ENCODE data around the gene ZSWIM1. TPM values are rescaled to one million over a fixed set of nuclear protein-coding genes. Genes with fewer than 3 reads are reported as not detected.

ZSWIM1 gene
- total and polyA plus RNA-seq, 2 of the 13 experiments (the other 11 are each of a cell fraction or from before 2014, with no cell fraction given) = 9.5 to 11.7 TPM

DNA sequence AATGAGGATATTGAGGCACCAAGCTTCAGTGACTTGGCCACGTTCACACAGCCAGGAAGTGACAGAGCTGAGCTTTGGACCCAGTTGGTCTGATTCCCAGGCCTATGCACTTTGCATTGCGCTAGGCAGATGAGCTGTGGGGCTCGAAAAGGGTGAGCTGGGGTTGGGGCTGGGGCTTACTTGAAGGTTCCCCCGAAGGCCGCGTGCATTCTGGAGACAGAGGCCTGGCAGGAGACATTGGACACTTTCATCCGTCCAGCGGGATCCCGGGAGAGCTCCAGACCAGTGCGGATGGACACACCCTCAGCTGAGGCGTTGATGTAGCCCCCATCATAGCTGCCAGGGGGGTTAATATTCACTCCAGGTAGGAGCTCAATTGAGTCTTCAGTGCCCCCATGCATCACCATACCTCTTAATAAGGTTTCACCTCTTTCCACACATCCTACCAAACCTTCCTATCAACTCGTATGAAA is 28.3 kb downstream of the ZSWIM1 start (continued):
- TF ChIP-seq ATF6 (CRISPR knock-in tag; conservative IDR thresholded peaks at IDR 0.05) (0 out of 2 replicates have a peak, but pooled peaks have one; percentile 69), ZNF232 (CRISPR knock-in tag; IDR thresholded peaks at IDR 0.05; ENCODE audit: borderline replicate concordance) (peak; percentile 54; the same call in 1 of the 2 replicates), JUNB (CRISPR knock-in tag; IDR thresholded peaks at IDR 0.05; ENCODE audit: borderline replicate concordance) (no peak), ZNF788 (CRISPR knock-in tag; IDR thresholded peaks at IDR 0.05; ENCODE audit: borderline replicate concordance) (peak; percentile 49; the same call in 1 of the 2 replicates), ZNF451 (CRISPR knock-in tag; IDR thresholded peaks at IDR 0.05) (no peak), RXRB (CRISPR knock-in tag; IDR thresholded peaks at IDR 0.05; ENCODE audit: borderline replicate concordance) (peak; percentile 71; the same call in 1 of the 2 replicates), TOE1 (CRISPR knock-in tag; IDR thresholded peaks at IDR 0.05) (no peak), TCF7L2 (IDR thresholded peaks at IDR 0.05; ENCODE audit: low read depth, low read length) (no peak), ARID5B (CRISPR knock-in tag; IDR thresholded peaks at IDR 0.05) (peak; percentile 71), SUZ12 (IDR thresholded peaks at IDR 0.05; ENCODE audit: low read depth, low read length) (no peak), GLI4 (CRISPR knock-in tag; IDR thresholded peaks at IDR 0.05; ENCODE audit: borderline replicate concordance) (no peak), ATF5 (CRISPR knock-in tag; IDR thresholded peaks at IDR 0.05; ENCODE audit: low read depth) (no peak), ZNF343 (CRISPR knock-in tag; IDR thresholded peaks at IDR 0.05) (no peak), RFXAP (CRISPR knock-in tag; IDR thresholded peaks at IDR 0.05; ENCODE audit: borderline replicate concordance) (no peak), CCDC6 (CRISPR knock-in tag; IDR thresholded peaks at IDR 0.05) (no peak), ZBTB7B (CRISPR knock-in tag; IDR thresholded peaks at IDR 0.05) (peak; percentile 45; the same call in 1 of the 2 replicates)
- TF ChIP-seq, protein P1, sequence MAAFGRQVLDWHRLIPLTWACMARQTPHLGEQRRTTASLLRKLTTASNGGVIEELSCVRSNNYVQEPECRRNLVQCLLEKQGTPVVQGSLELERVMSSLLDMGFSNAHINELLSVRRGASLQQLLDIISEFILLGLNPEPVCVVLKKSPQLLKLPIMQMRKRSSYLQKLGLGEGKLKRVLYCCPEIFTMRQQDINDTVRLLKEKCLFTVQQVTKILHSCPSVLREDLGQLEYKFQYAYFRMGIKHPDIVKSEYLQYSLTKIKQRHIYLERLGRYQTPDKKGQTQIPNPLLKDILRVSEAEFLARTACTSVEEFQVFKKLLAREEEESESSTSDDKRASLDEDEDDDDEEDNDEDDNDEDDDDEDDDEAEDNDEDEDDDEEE (CRISPR knock-in tag; IDR thresholded peaks at IDR 0.05) = no peak
- TF ChIP-seq, protein P2, sequence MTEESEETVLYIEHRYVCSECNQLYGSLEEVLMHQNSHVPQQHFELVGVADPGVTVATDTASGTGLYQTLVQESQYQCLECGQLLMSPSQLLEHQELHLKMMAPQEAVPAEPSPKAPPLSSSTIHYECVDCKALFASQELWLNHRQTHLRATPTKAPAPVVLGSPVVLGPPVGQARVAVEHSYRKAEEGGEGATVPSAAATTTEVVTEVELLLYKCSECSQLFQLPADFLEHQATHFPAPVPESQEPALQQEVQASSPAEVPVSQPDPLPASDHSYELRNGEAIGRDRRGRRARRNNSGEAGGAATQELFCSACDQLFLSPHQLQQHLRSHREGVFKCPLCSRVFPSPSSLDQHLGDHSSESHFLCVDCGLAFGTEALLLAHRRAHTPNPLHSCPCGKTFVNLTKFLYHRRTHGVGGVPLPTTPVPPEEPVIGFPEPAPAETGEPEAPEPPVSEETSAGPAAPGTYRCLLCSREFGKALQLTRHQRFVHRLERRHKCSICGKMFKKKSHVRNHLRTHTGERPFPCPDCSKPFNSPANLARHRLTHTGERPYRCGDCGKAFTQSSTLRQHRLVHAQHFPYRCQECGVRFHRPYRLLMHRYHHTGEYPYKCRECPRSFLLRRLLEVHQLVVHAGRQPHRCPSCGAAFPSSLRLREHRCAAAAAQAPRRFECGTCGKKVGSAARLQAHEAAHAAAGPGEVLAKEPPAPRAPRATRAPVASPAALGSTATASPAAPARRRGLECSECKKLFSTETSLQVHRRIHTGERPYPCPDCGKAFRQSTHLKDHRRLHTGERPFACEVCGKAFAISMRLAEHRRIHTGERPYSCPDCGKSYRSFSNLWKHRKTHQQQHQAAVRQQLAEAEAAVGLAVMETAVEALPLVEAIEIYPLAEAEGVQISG (CRISPR knock-in tag; IDR thresholded peaks at IDR 0.05) = no peak
